Measurements from ENCODE around the gene RPS13.

GRCh38 chr11:17116117-17116516 is 38.6 kb upstream of the RPS13 start:
- no peak for TF ChIP-seq SP1 (IDR thresholded peaks at IDR 0.05)
- TF ChIP-seq CTCF (IDR thresholded peaks at IDR 0.05; ENCODE audit: low read depth, low read length, missing input control), result no peak
